CD4-positive, alpha-beta T cell treated with Interleukin-6 at 100 ng/mL for 8 hours (primary cell): ENCODE data around the gene ALG2.

ENCODE experiments used
- DNase-seq: peaks from one replicate; pipeline ENCODE4 v3.0.0-alpha.2; 2020; ENCODE audit warnings: mixed read lengths, low spot score

Gene ALG2

DNA sequence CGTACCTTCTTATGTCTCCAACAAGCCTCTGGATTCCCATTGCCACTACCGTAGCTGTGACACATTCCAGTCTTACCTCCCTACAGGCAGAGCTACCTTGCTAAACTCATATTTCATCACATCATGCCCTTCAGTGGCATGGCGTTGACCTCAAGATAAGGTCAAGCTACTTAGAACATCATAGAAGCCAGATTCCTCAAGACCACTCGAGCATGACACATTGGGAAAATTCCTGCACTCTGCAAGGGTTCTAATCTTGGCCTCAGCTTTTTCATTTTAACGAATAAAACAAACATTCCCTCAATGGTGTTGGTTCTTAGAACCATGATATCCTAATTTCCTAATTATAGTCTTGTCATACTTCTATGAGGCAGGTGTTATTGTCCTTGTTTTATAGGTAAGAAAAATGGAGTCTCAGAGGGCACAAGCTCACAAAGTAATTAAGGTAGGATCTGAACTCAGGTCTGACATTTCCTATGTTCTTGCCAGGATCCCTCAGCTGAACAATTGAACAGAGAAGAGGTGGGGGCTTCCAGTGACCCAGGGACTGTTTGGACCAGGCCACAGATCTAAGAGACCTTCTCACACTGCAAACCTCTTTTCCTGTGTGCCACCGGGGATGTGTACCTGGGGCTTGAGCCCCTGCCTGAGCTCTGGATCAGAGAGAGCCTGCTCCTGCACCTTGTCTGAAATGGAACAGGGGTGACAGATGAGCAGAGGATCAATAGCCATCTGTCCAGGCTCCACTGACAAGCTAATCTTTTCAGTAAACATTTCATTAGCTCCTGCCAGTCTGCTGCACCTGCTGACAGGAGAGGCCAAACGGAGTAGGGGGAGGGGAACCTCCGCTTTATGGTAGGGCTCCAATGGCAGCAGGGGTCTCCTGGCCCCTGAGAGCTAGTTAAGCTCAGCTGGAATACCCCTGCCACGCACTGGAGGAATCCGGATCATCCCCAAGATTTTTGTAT, 49.3 kb downstream of the ALG2 start:
- DNase-seq, result no peak

DNA sequence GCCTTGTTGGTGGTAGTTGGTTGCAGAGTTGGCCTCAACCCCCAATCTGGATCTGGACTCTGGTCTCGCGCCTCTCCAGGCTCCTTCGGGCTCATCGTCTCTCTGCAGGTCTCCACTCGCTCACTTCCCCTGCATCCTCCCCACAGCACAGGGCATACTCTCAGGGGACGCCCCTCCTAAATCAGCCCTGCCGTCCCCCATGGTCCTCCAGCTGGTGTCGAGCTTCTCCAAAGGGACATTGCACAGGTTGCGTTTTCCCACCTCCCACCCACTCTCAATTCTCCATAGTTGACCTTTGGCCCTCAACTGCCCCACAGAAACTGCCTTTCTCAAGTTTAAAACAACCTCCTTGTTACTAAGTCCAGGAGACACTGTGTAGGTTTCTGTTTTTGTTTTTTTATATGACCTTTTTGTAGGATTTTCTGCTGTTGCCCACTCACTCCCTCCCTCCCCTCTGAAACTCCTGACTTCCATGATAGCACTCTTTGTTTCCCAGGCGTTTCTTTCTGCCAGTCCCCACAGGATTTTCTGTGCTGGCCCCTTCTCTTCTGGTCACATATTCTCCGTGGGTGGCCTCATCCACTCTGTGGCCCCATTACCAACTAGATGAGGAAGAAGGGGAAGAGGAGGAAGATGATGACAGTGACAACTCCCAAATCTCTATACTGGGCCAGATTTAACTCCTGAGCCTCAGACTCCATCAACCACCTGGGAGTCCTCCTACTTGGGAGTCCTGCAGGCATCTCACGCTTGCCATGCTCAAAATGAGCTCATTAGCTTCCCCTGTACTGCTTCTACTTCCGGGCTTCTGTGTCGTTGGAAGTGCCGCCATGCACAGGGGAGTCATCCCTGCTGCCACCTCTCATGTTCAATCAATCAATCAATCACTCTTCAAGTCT, 50.3 kb downstream of the ALG2 start:
- DNase-seq, result no peak

DNA sequence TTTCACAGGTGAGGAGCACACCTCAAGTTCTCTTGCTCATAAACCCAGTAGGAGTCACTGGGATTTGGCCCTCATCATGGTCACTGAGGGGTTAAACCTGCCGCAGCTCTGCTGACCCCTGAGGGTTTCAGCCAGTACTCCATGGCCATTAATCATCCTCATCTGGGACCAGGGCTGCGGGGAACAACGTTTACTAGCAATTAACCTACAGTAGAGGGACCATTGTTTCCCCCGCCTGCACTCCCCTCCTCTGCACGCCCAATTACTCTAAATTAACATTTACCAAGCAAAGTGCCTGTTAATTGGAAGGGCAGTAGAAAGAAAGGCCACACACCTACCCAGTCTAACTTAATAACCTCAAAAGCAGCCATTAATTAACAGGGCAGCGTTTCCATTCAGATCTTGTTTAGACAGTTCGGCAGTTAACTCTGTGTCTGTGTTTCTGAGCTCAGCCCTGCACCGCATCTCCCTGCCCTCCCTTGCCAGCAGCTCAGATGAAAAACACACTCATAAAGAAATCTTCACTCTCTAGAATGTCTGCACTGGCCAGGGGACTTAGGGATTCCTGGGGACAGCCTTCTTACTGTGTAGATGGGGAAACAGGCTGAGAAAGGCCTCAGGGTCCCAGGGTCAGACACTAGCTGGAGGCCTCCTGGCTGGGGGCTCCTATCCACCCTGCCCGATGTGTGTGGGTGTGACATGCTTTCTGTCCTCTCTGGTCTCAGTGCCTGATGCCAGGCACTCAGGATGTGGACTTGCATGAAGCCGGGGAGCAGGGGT, 51.6 kb downstream of the ALG2 start:
- DNase-seq, result no peak

DNA sequence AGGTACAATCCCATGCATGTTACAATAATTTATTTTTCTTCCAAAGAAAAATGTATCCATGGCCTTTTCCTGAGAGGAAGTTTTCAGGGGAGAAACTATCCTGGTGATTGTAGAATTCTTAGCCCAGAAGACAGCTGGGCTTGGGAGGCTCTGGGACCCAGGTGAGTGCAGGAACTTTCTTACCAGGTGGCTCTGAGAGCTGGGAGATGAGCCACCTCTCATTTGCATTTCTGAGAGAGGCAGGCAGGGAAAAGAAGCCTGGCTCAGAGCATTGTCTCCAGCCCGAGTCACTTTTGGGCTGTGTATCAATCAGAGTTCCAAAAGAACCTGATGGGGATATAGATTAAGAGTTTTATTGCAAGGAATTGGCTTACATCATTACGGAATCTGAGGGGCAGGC, 52.7 kb downstream of the ALG2 start:
- DNase-seq, result no peak

DNA sequence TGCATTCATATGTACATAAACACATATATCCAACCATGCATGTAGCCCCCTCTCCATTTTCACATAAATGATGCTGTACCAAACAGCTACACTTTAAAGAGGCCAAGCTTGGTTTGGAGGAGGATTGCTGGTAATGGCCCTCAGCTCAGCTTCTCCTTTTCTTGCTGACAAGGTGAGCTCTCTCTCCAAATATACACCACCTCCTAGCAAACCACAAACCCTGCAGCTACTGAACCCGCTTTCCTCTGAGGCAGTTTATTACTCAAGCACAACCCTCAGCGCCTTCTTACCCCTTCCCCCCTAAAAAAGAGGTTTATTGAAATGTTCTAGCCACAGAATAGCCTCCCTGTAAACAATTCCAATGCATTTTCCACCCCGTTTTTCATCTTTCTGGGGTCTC, 54.0 kb downstream of the ALG2 start:
- no peak for DNase-seq

DNA sequence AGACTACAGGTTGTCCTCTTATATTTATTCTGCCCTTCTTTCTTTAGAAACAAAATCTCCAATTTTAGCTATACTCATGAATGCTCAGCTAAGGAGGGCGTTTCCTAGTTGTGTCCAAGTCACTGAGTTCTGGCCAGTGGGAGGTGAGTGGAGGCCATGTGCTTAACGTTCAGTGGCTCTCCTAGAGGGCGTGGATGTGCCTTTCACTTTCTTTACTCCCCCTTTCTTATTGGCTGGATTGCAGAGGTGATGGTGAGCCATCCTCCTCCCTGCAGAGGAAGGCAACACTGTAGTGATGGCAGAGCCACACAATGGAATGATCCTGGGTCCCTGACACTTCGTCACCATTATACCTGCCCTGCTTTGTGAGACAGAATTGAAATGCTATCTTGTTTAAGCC, 54.6 kb downstream of the ALG2 start:
- no peak for DNase-seq
